Endothelial cell of umbilical vein (primary cell): ENCODE measurements around the gene GRID1. TPM values are rescaled to one million over a fixed set of nuclear protein-coding genes. Genes with fewer than 3 reads are reported as not detected.

ENCODE experiments used
- BruUV-seq: library from RNA; stranded (reverse); fragments of 400-500 nt; replicated peaks from 2 replicates; lab custom pipeline; 2021; lab: Mats Ljungman, UMichigan
- CTCF ChIA-PET: fragments of 300-600, 350-600 bp; sonication (Branson Sonifier 250); formaldehyde crosslinking; loops from one replicate; lab custom pipeline; 2021; ENCODE audit warnings: antibody characterized with exemption, inconsistent platforms; lab: Charles Lee
- POLR2A ChIA-PET: fragments of 300-600, 350-600 bp; sonication (Branson Sonifier 250); formaldehyde crosslinking; loops from one replicate; lab custom pipeline; 2021; ENCODE audit warnings: antibody characterized with exemption, inconsistent platforms; lab: Charles Lee
- DNase-seq: peaks from one replicate; pipeline ENCODE4 v3.0.0-alpha.2; 2011; ENCODE audit warnings: low read depth, low spot score
- FAIRE-seq: peaks from 2 replicates; lab custom pipeline; 2011; peaks lifted over from hg19 to GRCh38; lab: Jason Lieb, UNC
- H2AFZ ChIP-seq: 2 replicates; pipeline ENCODE4 v1.6.0; 2012; ENCODE audit warnings: low read depth, low read length, control low read depth, inconsistent platforms
- H3K27ac ChIP-seq: 2 replicates; pipeline ENCODE4 v1.5.1; 2011; ENCODE audit warnings: low read depth, mild to moderate bottlenecking, control low read depth, low read length, moderate library complexity; ENCODE audit not compliant: insufficient read depth
- H3K27me3 ChIP-seq, 2 experiments: 2 replicates each; pipeline versions ENCODE4 v1.6.0 to v1.6.1; 2011; ENCODE audit warnings: low read length in 2 of 2, mixed read lengths in 1 of 2; ENCODE audit not compliant: control insufficient read depth in 2 of 2, insufficient read depth in 2 of 2
- H3K36me3 ChIP-seq, 2 experiments: 2 replicates in 1 of 2; 3 replicates in 1 of 2; pipeline ENCODE4 v1.5.1; 2011; ENCODE audit warnings: low read length in 2 of 2, mild to moderate bottlenecking in 1 of 2, moderate library complexity in 1 of 2; ENCODE audit not compliant: control insufficient read depth in 2 of 2, insufficient read depth in 2 of 2; ENCODE audit errors: extremely low read depth in 1 of 2
- H3K4me1 ChIP-seq: 3 replicates; pipeline ENCODE4 v1.5.1; 2011; ENCODE audit warnings: mild to moderate bottlenecking, low read length; ENCODE audit not compliant: control insufficient read depth, insufficient read depth; ENCODE audit errors: extremely low read depth
- H3K4me2 ChIP-seq: 2 replicates; pipeline ENCODE4 v1.6.1; 2011; ENCODE audit warnings: low read length, control low read depth, mixed read lengths; ENCODE audit not compliant: insufficient read depth
- H3K4me3 ChIP-seq, 3 experiments: fragments of 200-600 bp in 1 of 3; sonication (generic), shearing (Covaris generic) in 1 of 3; replicated peaks in 1 of 3; 2 replicates each; pipeline ENCODE4 v1.5.1; 2011 to 2016; ENCODE audit warnings: control low read depth in 3 of 3, low read length in 3 of 3, mild to moderate bottlenecking in 2 of 3, inconsistent platforms in 1 of 3, low read depth in 1 of 3, moderate library complexity in 1 of 3; ENCODE audit not compliant: insufficient read depth in 1 of 3
- H3K79me2 ChIP-seq: 2 replicates; pipeline ENCODE4 v1.6.0; 2012; ENCODE audit warnings: low read length, inconsistent platforms; ENCODE audit not compliant: control insufficient read depth, insufficient read depth
- H3K9ac ChIP-seq: replicated peaks from 2 replicates; pipeline ENCODE3; 2011; ENCODE audit warnings: low read length, control low read depth; ENCODE audit not compliant: insufficient read depth; ENCODE audit errors: extremely low read depth
- H3K9me1 ChIP-seq: replicated peaks from 3 replicates; pipeline ENCODE4 v1.6.0; 2011; ENCODE audit warnings: mild to moderate bottlenecking, low read length; ENCODE audit not compliant: control insufficient read depth, insufficient read depth; ENCODE audit errors: extremely low read depth
- H3K9me3 ChIP-seq: replicated peaks from 2 replicates; pipeline ENCODE4 v1.5.1; 2012; ENCODE audit warnings: low read length, inconsistent platforms; ENCODE audit not compliant: control insufficient read depth, insufficient read depth
- H4K20me1 ChIP-seq: replicated peaks from 2 replicates; pipeline ENCODE3; 2011; ENCODE audit warnings: mild to moderate bottlenecking, low read length; ENCODE audit not compliant: control insufficient read depth, insufficient read depth; ENCODE audit errors: extremely low read depth
- CTCF ChIP-seq, 2 donors: IDR thresholded peaks; 1 replicate in 1 of 2; 2 replicates in 1 of 2; pipeline ENCODE4 v1.5.1; 2011; ENCODE audit warnings: low read length in 2 of 2, mild to moderate bottlenecking in 2 of 2, moderate library complexity in 2 of 2, control low read depth in 1 of 2, inconsistent platforms in 1 of 2, low read depth in 1 of 2; ENCODE audit not compliant: insufficient read depth in 1 of 2; ENCODE audit errors: extremely low read depth in 1 of 2
- EZH2 ChIP-seq: IDR thresholded peaks from 2 replicates; pipeline ENCODE4 v1.6.1; 2012; ENCODE audit warnings: borderline replicate concordance, low read depth, mild to moderate bottlenecking, moderate library complexity, low read length, inconsistent platforms; ENCODE audit not compliant: severe bottlenecking
- FOS ChIP-seq: IDR thresholded peaks from 2 replicates; pipeline ENCODE4 v1.6.1; 2011; ENCODE audit warnings: mild to moderate bottlenecking, low read length, moderate library complexity, borderline replicate concordance; ENCODE audit not compliant: insufficient read depth
- GATA2 ChIP-seq: IDR thresholded peaks from 2 replicates; pipeline ENCODE4 v1.7.0; 2011; ENCODE audit warnings: low read depth, mild to moderate bottlenecking, moderate library complexity, mixed read lengths, low read length; ENCODE audit not compliant: insufficient read length, insufficient read depth
- JUN ChIP-seq: IDR thresholded peaks from 2 replicates; pipeline ENCODE4 v1.6.1; 2011; ENCODE audit warnings: borderline replicate concordance, low read depth; ENCODE audit not compliant: insufficient read length, insufficient read depth
- MAX ChIP-seq: IDR thresholded peaks from 2 replicates; pipeline ENCODE4 v1.6.1; 2011; ENCODE audit not compliant: insufficient read depth, insufficient read length
- MYC ChIP-seq: IDR thresholded peaks from one replicate; pipeline ENCODE4 v1.6.1; 2011; ENCODE audit warnings: mild to moderate bottlenecking, low read depth, low read length
- POLR2A ChIP-seq: IDR thresholded peaks from 2 replicates; pipeline ENCODE4 v1.6.1; 2012; ENCODE audit warnings: low read depth, mild to moderate bottlenecking, control low read depth, low read length
- POLR2AphosphoS5 ChIP-seq: IDR thresholded peaks from 2 replicates; pipeline ENCODE4 v1.6.1; 2012; ENCODE audit warnings: low read depth, mild to moderate bottlenecking, control low read depth, low read length, moderate library complexity; ENCODE audit not compliant: insufficient read depth
- dilution Hi-C: fragments of 300-500 bp; cut with MboI; formaldehyde crosslinking; loops from one replicate; pipeline ENCODE4 v1.15.0; 2019; ENCODE audit warnings: low sequenced_read_pairs; ENCODE audit not compliant: extremely low pct_ligation_motif_present
- intact Hi-C: fragments of 100-400 bp; cut with micrococcal nuclease; formaldehyde crosslinking; loops from one replicate; pipeline ENCODE4 v1.10.0; 2022
- polyA plus RNA-seq, 4 experiments: library from polyadenylated mRNA; depleted of rRNA in 3 of 4; stranded (reverse) in 3 of 4; unstranded in 1 of 4; fragments of >200 nt; gene quantifications; 2 replicates each; pipeline versions ENCODE4 v1.2.1 to v1.2.3, GENCODE V29; 2011 to 2012; ENCODE audit warnings: missing spikeins in 1 of 4
- total RNA-seq: library from RNA; stranded (reverse); gene quantifications from 2 replicates; pipeline ENCODE4 v1.2.3, GENCODE V29; 2021

GRID1 gene
- total and polyA plus RNA-seq, 2 donors (not counting 3 experiments of a cell fraction or from before 2014, with no cell fraction given): not detected

GRCh38 chr10:85668522-85668921, 698.1 kb downstream of the GRID1 start:
- H3K4me2 ChIP-seq: no peak overlapping the region
- ChIA-PET CTCF (no interaction called here), POLR2A (no interaction called here)
- no peaks in the 10 kb centered on the region for H3K4me1 ChIP-seq
- H3K27ac ChIP-seq: no peak overlapping the region
- no peaks in the 10 kb centered on the region for H3K36me3 ChIP-seq
- no peak overlapping the region for H3K9ac ChIP-seq
- no peak for FAIRE-seq
- BruUV-seq: no TSS peak
- no peak overlapping the region for H2AFZ ChIP-seq
- intact Hi-C loops: no loop called here
- H3K27me3 ChIP-seq: no peaks in the 10 kb centered on the region
- TF ChIP-seq JUN: no peak
- no peak for TF ChIP-seq GATA2
- no peak for TF ChIP-seq POLR2AphosphoS5
- TF ChIP-seq EZH2: no peak
- TF ChIP-seq MAX: no peak
- TF ChIP-seq FOS: no peak
- no peak for TF ChIP-seq POLR2A
- TF ChIP-seq CTCF (IDR thresholded peaks at IDR 0.05; ENCODE audit: extremely low read depth in 1 of 2, insufficient read depth in 1 of 2, low read depth in 1 of 2, low read length in 2 of 2): no peak
- no peak for TF ChIP-seq MYC
- H4K20me1 ChIP-seq: no peaks in the 10 kb centered on the region
- H3K79me2 ChIP-seq: no peaks in the 10 kb centered on the region
- dilution Hi-C loops: no loop called here
- DNase-seq: no peak
- H3K9me1 ChIP-seq: no peaks in the 10 kb centered on the region
- no peak overlapping the region for H3K4me3 ChIP-seq
- H3K9me3 ChIP-seq: no peaks in the 10 kb centered on the region
